ENCODE data around the gene OSBPL5.

The OSBPL5 gene

DNA sequence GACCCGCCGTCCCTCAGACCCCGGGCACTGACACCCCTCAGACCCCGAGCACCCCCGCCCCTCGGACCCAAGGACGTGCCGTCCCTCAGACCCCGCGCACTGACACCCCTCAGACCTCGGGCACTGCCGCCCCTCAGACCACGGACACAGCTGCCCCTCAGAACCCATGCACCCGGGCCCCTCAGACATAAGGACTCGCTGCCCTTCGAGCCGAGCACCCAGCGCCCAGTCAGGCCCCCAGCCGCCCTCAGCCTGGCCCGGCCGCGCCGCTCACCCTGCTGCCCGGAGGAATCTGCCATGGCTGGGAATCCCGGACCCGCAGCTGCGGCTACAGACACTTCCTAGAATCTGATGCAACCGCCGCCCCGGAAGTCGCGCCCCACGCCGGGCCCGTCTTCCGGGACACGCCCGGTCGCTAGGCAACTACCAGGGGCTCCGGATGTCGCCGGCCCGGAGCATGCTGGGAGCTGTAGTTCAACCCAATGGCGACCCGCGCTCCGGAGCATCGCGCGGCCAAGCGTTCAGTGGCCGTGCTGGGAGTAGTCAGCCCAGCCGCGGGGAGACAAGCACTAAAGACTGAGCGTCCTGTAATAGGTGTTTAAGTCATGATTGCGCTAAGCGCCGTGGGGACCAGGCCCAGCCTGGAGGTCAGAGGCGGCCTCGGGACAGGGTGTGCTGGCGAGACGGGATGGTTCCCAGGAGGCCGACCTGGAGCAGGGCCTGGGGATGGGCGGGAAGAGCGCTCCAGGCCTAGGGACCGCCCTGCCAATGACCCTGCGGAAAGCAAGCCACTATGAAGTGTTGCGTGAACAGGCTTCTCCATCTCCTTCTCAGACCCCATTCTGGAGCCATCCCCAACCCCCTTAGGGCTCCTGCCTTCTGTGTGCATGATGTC lies 107.8 kb downstream of the OSBPL5 start, which contains the start of gene CARS1:
Gene CARS1 (minus strand): TSS at position 355 of the 895 bp plus-strand sequence. CDS start 56 bp downstream, at position 299.
- TF ChIP-seq, protein P1, sequence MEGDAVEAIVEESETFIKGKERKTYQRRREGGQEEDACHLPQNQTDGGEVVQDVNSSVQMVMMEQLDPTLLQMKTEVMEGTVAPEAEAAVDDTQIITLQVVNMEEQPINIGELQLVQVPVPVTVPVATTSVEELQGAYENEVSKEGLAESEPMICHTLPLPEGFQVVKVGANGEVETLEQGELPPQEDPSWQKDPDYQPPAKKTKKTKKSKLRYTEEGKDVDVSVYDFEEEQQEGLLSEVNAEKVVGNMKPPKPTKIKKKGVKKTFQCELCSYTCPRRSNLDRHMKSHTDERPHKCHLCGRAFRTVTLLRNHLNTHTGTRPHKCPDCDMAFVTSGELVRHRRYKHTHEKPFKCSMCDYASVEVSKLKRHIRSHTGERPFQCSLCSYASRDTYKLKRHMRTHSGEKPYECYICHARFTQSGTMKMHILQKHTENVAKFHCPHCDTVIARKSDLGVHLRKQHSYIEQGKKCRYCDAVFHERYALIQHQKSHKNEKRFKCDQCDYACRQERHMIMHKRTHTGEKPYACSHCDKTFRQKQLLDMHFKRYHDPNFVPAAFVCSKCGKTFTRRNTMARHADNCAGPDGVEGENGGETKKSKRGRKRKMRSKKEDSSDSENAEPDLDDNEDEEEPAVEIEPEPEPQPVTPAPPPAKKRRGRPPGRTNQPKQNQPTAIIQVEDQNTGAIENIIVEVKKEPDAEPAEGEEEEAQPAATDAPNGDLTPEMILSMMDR (IDR thresholded peaks at IDR 0.05; ENCODE audit: insufficient read depth, low read depth, low read length, missing control alignments): no peak
- peak within 1 kb of the TSS; percentile 98 for H3K4me3 ChIP-seq (ENCODE audit: low read depth, low read length)
- DNase-seq (ENCODE audit: low read depth): peak; percentile 95

DNA sequence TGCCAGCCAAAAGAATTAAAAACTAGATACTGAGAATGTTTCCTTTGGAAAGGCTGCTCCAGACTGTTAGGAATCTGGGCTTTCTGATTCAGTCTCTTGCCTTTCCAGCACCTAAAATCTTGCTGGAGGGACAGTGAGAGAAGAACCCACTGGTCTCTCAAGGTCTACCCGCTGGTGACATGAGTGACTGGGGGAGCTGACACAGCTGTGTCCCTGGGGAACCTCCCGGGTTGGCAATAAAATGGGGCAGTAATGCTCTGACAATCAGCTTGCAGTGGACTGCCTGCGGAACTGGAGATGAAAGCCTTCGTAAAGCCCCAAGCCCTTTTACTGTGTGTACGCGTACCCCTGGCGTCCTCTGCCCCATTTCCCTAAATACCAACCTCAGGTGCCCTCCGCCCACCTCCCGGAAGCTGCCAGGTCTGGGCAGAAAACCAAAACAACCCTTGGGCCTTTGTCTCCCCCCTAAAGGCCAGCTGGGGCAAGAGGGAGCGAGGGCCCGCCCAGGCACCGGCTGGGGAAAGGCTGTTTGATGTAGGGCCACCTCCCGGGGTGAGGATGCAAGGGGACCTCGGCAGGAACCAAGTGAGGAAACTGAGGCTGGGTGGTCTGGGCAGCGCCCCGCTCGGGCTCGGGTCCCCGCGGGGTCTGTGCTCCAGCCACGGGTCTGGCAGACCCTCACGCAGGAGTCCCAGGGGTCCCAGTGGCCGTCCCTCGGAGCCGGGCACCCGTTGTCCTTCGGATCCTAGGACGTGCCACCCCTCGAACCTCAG lies 108.6 kb downstream of the OSBPL5 start:
- TF ChIP-seq, protein P1 (IDR thresholded peaks at IDR 0.05; ENCODE audit: insufficient read depth, low read depth, low read length, missing control alignments): no peak
- peak; percentile 30 for DNase-seq (ENCODE audit: low read depth)
- peak overlapping the region; percentile 98 for H3K4me3 ChIP-seq (ENCODE audit: low read depth, low read length)

DNA sequence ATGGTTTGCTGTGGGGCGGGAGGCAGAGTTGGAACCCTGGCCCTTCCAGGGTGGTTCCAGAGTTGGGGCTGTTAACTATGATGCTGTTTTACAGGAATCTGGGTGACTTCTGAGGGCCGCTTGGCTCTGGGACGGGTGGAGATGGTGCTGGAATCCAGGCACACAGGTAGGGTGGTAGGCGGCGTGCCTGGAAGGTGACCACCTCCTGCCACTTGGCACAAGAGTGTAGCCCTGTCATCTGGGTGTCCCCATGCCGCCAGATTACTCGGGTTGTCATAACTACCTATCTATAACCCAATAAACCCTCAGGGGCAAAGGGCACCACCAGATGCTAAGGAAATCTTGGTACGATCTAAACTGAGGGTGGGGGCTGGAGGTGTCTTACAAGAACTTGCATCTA lies 109.2 kb downstream of the OSBPL5 start:
- TF ChIP-seq, protein P1 (IDR thresholded peaks at IDR 0.05; ENCODE audit: insufficient read depth, low read depth, low read length, missing control alignments): no peak
- DNase-seq (ENCODE audit: low read depth): no peak

DNA sequence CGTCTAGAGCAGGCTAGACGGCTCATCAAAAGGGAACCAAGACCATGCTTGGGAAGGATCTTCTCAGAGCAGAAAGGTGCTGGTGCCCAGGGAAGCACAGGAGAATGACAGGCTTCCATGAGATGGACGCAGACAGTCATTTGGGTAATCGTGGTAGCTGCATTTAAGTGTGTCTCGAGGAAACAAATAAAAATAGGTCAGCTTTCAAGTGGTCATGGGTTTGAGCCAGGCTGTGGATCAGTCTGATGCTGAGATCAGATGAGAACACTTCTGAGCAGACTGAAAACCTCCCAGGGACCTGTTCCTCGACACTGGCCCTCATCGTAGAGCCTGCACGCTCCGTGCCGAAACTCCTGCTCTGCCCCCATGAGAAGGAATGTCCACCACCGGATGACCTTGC lies 112.5 kb downstream of the OSBPL5 start:
- TF ChIP-seq, protein P1 (IDR thresholded peaks at IDR 0.05; ENCODE audit: insufficient read depth, low read depth, low read length, missing control alignments): no peak
- no peak for DNase-seq (ENCODE audit: low read depth)
- H3K4me3 ChIP-seq (ENCODE audit: low read depth, low read length): no peak overlapping the region

More for the DNA sequence above, 109.2 kb downstream of the OSBPL5 start:
- peak overlapping the region; percentile 98 for H3K4me3 ChIP-seq (ENCODE audit: low read depth, low read length)

- TF ChIP-seq, protein P1 (IDR thresholded peaks at IDR 0.05; ENCODE audit: insufficient read depth, low read depth, low read length, missing control alignments): no peak
- H3K4me3 ChIP-seq (ENCODE audit: low read depth, low read length): no peak overlapping the region
- DNase-seq (ENCODE audit: low read depth): peak; percentile 49
Observed at GRCh38 chr11:3052109-3052479, 113.0 kb downstream of the OSBPL5 start.

- no peak for DNase-seq (ENCODE audit: low read depth)
- TF ChIP-seq, protein P1 (IDR thresholded peaks at IDR 0.05; ENCODE audit: insufficient read depth, low read depth, low read length, missing control alignments): no peak
- no peak overlapping the region for H3K4me3 ChIP-seq (ENCODE audit: low read depth, low read length)
Observed at GRCh38 chr11:3051196-3052108, 113.7 kb downstream of the OSBPL5 start.
